H9 (cell line): ENCODE measurements around the gene TRAF2. TPM values are rescaled to one million over a fixed set of nuclear protein-coding genes. Genes with fewer than 3 reads are reported as not detected.

ENCODE experiments used
- DNase-seq: peaks from one replicate; pipeline ENCODE4 v3.0.0-alpha.2; 2017
- H2AFZ ChIP-seq: one replicate; pipeline ENCODE4 v1.6.1; 2013; ENCODE audit warnings: mild to moderate bottlenecking, low read length, control low read depth, moderate library complexity
- H2AK5ac ChIP-seq: 2 replicates; pipeline ENCODE4 v1.6.1; 2013; ENCODE audit warnings: low read length, control low read depth, mixed read lengths; ENCODE audit not compliant: insufficient read length
- H2BK120ac ChIP-seq: one replicate; pipeline ENCODE4 v1.6.1; 2013; ENCODE audit warnings: low read depth, mild to moderate bottlenecking, low read length, control low read depth, inconsistent platforms; ENCODE audit not compliant: poor library complexity, severe bottlenecking
- H2BK12ac ChIP-seq: 2 replicates; pipeline ENCODE4 v1.6.1; 2013; ENCODE audit warnings: low read length, control low read depth, mixed read lengths, low read depth; ENCODE audit not compliant: insufficient read length
- H2BK15ac ChIP-seq: 2 replicates; pipeline ENCODE4 v1.6.1; 2013; ENCODE audit warnings: low read depth, low read length, control low read depth
- H2BK20ac ChIP-seq: one replicate; pipeline ENCODE4 v1.6.1; 2013; ENCODE audit warnings: low read depth, mild to moderate bottlenecking, low read length, control low read depth, inconsistent platforms; ENCODE audit not compliant: poor library complexity, severe bottlenecking
- H2BK5ac ChIP-seq: 2 replicates; pipeline ENCODE4 v1.6.1; 2013; ENCODE audit warnings: low read length, control low read depth, mixed read lengths; ENCODE audit not compliant: insufficient read length
- H3K14ac ChIP-seq: 2 replicates; pipeline ENCODE4 v1.6.1; 2013; ENCODE audit warnings: low read length, control low read depth; ENCODE audit not compliant: insufficient read depth
- H3K18ac ChIP-seq: 2 replicates; pipeline ENCODE4 v1.6.1; 2013; ENCODE audit warnings: low read depth, mild to moderate bottlenecking, mixed read lengths, low read length, control low read depth; ENCODE audit not compliant: insufficient read length
- H3K23ac ChIP-seq: 2 replicates; pipeline ENCODE4 v1.6.1; 2013; ENCODE audit warnings: low read length, control low read depth, mixed read lengths, low read depth; ENCODE audit not compliant: insufficient read length
- H3K23me2 ChIP-seq: 2 replicates; pipeline ENCODE4 v1.6.1; 2013; ENCODE audit warnings: low read depth, mild to moderate bottlenecking, mixed read lengths, low read length, control low read depth; ENCODE audit not compliant: insufficient read length, poor library complexity, severe bottlenecking
- H3K27ac ChIP-seq: 2 replicates; pipeline ENCODE4 v1.5.1; 2013; ENCODE audit warnings: low read length, control low read depth, mixed read lengths, low read depth; ENCODE audit not compliant: insufficient read length
- H3K27me3 ChIP-seq: 2 replicates; pipeline ENCODE4 v1.6.1; 2013; ENCODE audit warnings: low read length, control low read depth, inconsistent platforms; ENCODE audit not compliant: insufficient read depth
- H3K4ac ChIP-seq: 2 replicates; pipeline ENCODE4 v1.6.1; 2013; ENCODE audit warnings: low read depth, mild to moderate bottlenecking, control low read depth, inconsistent platforms, low read length, moderate library complexity
- H3K4me1 ChIP-seq: 2 replicates; pipeline ENCODE4 v1.6.1; 2013; ENCODE audit warnings: low read length, control low read depth, inconsistent platforms; ENCODE audit not compliant: insufficient read depth
- H3K4me2 ChIP-seq: 2 replicates; pipeline ENCODE4 v1.6.1; 2013; ENCODE audit warnings: low read length, control low read depth, mixed read lengths; ENCODE audit not compliant: insufficient read length, insufficient read depth
- H3K56ac ChIP-seq: 2 replicates; pipeline ENCODE4 v1.6.1; 2013; ENCODE audit warnings: low read depth, mild to moderate bottlenecking, mixed read lengths, low read length, control low read depth; ENCODE audit not compliant: insufficient read length
- H3K79me1 ChIP-seq: 2 replicates; pipeline ENCODE4 v1.6.1; 2013; ENCODE audit warnings: low read depth, mild to moderate bottlenecking, moderate library complexity, low read length, control low read depth, inconsistent platforms; ENCODE audit not compliant: insufficient read depth, poor library complexity, severe bottlenecking
- H3K79me2 ChIP-seq: 2 replicates; pipeline ENCODE4 v1.6.1; 2013; ENCODE audit warnings: low read length, control low read depth, inconsistent platforms; ENCODE audit not compliant: insufficient read depth
- H3K9ac ChIP-seq: 2 replicates; pipeline ENCODE4 v1.6.1; 2013; ENCODE audit warnings: low read length, control low read depth, mixed read lengths; ENCODE audit not compliant: insufficient read length; ENCODE audit errors: extremely low read depth
- H3K9me3 ChIP-seq: one replicate; pipeline ENCODE4 v1.6.1; 2013; ENCODE audit warnings: low read depth, low read length, inconsistent platforms; ENCODE audit not compliant: control insufficient read depth
- H3T11ph ChIP-seq: one replicate; pipeline ENCODE4 v1.6.1; 2013; ENCODE audit warnings: mild to moderate bottlenecking, low read length, control low read depth, inconsistent platforms
- H4K20me1 ChIP-seq: one replicate; pipeline ENCODE4 v1.6.1; 2013; ENCODE audit not compliant: control insufficient read depth, insufficient read length, insufficient read depth
- H4K5ac ChIP-seq: 2 replicates; pipeline ENCODE4 v1.6.1; 2013; ENCODE audit warnings: low read depth, mild to moderate bottlenecking, mixed read lengths, low read length, control low read depth; ENCODE audit not compliant: insufficient read length
- H4K8ac ChIP-seq: replicated peaks from 2 replicates; pipeline ENCODE4 v1.6.1; 2013; ENCODE audit warnings: low read length, control low read depth, mixed read lengths, low read depth; ENCODE audit not compliant: insufficient read length
- H4K91ac ChIP-seq: 2 replicates; pipeline ENCODE4 v1.6.1; 2013; ENCODE audit warnings: low read depth, mild to moderate bottlenecking, moderate library complexity, mixed read lengths, low read length, control low read depth; ENCODE audit not compliant: insufficient read length
- H3K27ac Mint-ChIP-seq, 3 experiments: 2 replicates in 2 of 3; 3 replicates in 1 of 3; pipeline ENCODE4 v1.8.0; 2020 to 2021; ENCODE audit warnings: mixed read lengths in 3 of 3, mild to moderate bottlenecking in 1 of 3, moderate library complexity in 1 of 3
- H3K27me3 Mint-ChIP-seq: 2 replicates; pipeline ENCODE4 v1.8.0; 2021; ENCODE audit warnings: low read depth, mild to moderate bottlenecking, moderate library complexity, mixed read lengths
- H3K36me3 Mint-ChIP-seq, 3 experiments: 2 replicates in 2 of 3; 3 replicates in 1 of 3; pipeline ENCODE4 v1.8.0; 2020 to 2021; ENCODE audit warnings: low read depth in 3 of 3, mixed read lengths in 3 of 3; ENCODE audit not compliant: insufficient read depth in 1 of 3
- H3K4me1 Mint-ChIP-seq, 2 experiments: 2 replicates each; pipeline ENCODE4 v1.8.0; 2020; ENCODE audit warnings: mixed read lengths in 2 of 2
- H3K4me3 Mint-ChIP-seq, 2 experiments: 2 replicates in 1 of 2; 3 replicates in 1 of 2; pipeline ENCODE4 v1.8.0; 2020 to 2021; ENCODE audit warnings: mild to moderate bottlenecking in 2 of 2, mixed read lengths in 2 of 2, moderate library complexity in 1 of 2
- H3K9me3 Mint-ChIP-seq, 2 experiments: 2 replicates in 1 of 2; 3 replicates in 1 of 2; pipeline ENCODE4 v1.8.0; 2020; ENCODE audit warnings: mild to moderate bottlenecking in 2 of 2, mixed read lengths in 2 of 2, moderate library complexity in 1 of 2
- WGBS: extraction: QIAGEN DNeasy Blood & Tissue Kit; methylation state at CpG from one replicate; pipeline ENCODE4 v1.1.7; 2013; ENCODE audit warnings: missing lambda C conversion rate, low lambda C conversion rate, mixed read lengths; ENCODE audit not compliant: insufficient read length; ENCODE audit errors: extremely low coverage; 5-methylcytosine and 5-hydroxymethylcytosine counted together
- total RNA-seq: library from RNA; stranded (reverse); gene quantifications from 2 replicates; pipeline ENCODE4 v1.2.1, GENCODE V29; 2021
- TF ChIP-seq, protein P1 (sequence below): fragments of 200-600 bp; sonication (generic); conservative IDR thresholded peaks from 3 replicates; pipeline ENCODE4 v1.8.0; 2021; ENCODE audit warnings: antibody characterized with exemption, mild to moderate bottlenecking

TRAF2 gene
- total RNA-seq, 1 experiment from 2014 or later, result 48.8 TPM

DNA sequence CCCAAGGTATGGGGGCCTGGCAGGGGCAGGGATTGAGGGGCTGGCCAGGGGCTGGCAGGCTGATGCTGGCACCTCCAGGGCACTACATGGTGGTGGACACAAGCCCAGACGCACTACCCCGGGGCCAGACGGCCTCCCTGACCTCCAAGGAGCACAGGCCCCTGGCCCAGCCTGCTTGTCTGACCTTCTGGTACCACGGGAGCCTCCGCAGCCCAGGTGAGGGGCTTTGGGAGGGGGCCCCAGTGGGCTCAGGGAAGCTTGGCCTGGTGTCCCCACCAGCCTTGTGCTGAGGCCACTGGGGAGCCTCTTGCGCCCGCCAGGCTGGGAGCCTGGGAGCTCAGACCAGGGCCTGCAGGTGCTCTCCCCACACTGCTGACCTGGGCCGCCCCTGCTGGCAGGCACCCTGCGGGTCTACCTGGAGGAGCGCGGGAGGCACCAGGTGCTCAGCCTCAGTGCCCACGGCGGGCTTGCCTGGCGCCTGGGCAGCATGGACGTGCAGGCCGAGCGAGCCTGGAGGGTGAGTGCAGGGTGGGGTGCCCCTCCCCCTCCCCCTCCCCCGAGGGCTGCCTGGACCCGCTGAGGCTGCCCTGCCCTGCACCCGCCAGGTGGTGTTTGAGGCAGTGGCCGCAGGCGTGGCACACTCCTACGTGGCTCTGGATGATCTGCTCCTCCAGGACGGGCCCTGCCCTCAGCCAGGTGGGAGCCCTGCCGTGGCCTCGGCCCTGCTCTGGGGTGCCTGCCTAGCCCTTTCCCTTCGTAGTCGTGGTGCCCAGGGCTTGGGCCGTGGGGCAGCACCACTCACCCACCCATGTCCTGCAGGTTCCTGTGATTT, 28.5 kb upstream of the TRAF2 start:
- H3K27ac ChIP-seq, result no peak overlapping the region
- TF ChIP-seq, protein P1, sequence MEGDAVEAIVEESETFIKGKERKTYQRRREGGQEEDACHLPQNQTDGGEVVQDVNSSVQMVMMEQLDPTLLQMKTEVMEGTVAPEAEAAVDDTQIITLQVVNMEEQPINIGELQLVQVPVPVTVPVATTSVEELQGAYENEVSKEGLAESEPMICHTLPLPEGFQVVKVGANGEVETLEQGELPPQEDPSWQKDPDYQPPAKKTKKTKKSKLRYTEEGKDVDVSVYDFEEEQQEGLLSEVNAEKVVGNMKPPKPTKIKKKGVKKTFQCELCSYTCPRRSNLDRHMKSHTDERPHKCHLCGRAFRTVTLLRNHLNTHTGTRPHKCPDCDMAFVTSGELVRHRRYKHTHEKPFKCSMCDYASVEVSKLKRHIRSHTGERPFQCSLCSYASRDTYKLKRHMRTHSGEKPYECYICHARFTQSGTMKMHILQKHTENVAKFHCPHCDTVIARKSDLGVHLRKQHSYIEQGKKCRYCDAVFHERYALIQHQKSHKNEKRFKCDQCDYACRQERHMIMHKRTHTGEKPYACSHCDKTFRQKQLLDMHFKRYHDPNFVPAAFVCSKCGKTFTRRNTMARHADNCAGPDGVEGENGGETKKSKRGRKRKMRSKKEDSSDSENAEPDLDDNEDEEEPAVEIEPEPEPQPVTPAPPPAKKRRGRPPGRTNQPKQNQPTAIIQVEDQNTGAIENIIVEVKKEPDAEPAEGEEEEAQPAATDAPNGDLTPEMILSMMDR, result no peak
- no peaks in the 10 kb centered on the region for H3K9me3 ChIP-seq
- H3K4ac ChIP-seq, result no peak overlapping the region
- no peak overlapping the region for H4K8ac ChIP-seq
- no peaks in the 10 kb centered on the region for H3K4me1 ChIP-seq
- no peaks in the 10 kb centered on the region for H4K20me1 ChIP-seq
- H3K23ac ChIP-seq, result no peak overlapping the region
- H2BK12ac ChIP-seq, result no peak overlapping the region
- H3K9ac ChIP-seq, result no peak overlapping the region
- H2AK5ac ChIP-seq, result no peak overlapping the region
- WGBS, result no CpG with 5 or more reads among the region's 29 CpGs
- no peaks in the 10 kb centered on the region for H3K27me3 ChIP-seq
- H3K4me2 ChIP-seq, result no peak overlapping the region
- H3K9me3 Mint-ChIP-seq, result no peaks in the 10 kb centered on the region
- H3K27ac Mint-ChIP-seq, result no peak overlapping the region
- no peaks in the 10 kb centered on the region for H3K4me1 Mint-ChIP-seq
- H2BK120ac ChIP-seq, result no peak overlapping the region
- H3K18ac ChIP-seq, result no peak overlapping the region
- H2BK20ac ChIP-seq, result no peak overlapping the region
- no peaks in the 10 kb centered on the region for H3K23me2 ChIP-seq
- H3K27me3 Mint-ChIP-seq, result no peaks in the 10 kb centered on the region; the same call in 1 of the 2 replicates
- no peak overlapping the region for H3K4me3 Mint-ChIP-seq
- no peak overlapping the region for H3T11ph ChIP-seq
- peak; percentile 34 for DNase-seq
- no peak overlapping the region for H2BK15ac ChIP-seq
- no peaks in the 10 kb centered on the region for H3K79me1 ChIP-seq
- no peak overlapping the region for H3K56ac ChIP-seq
- H3K14ac ChIP-seq, result no peak overlapping the region; the same call in 1 of the 2 replicates
- no peaks in the 10 kb centered on the region for H3K79me2 ChIP-seq
- no peak overlapping the region for H4K91ac ChIP-seq
- no peak overlapping the region for H2AFZ ChIP-seq
- peaks cover 3 to 22% (median 16%) of the 10 kb centered on the region in 3 experiments; a peak in 6 of 7 replicates for H3K36me3 Mint-ChIP-seq
- H2BK5ac ChIP-seq, result no peak overlapping the region
- H4K5ac ChIP-seq, result no peak overlapping the region
